GM12874 (cell line): ENCODE data around the gene IGSF23.
A peak's percentile ranks its signal among the peaks of the same experiment; 100 is the strongest.

Source experiments
- TF ChIP-seq, protein P1 (sequence below): IDR thresholded peaks from 2 replicates; pipeline ENCODE4 v1.5.1; 2011; ENCODE audit warnings: low read depth, mild to moderate bottlenecking, control low read depth, low read length, moderate library complexity; ENCODE audit not compliant: insufficient read depth

IGSF23 gene

GRCh38 chr19:44580366-44580895 is 32.9 kb upstream of the IGSF23 start:
- TF ChIP-seq, protein P1, sequence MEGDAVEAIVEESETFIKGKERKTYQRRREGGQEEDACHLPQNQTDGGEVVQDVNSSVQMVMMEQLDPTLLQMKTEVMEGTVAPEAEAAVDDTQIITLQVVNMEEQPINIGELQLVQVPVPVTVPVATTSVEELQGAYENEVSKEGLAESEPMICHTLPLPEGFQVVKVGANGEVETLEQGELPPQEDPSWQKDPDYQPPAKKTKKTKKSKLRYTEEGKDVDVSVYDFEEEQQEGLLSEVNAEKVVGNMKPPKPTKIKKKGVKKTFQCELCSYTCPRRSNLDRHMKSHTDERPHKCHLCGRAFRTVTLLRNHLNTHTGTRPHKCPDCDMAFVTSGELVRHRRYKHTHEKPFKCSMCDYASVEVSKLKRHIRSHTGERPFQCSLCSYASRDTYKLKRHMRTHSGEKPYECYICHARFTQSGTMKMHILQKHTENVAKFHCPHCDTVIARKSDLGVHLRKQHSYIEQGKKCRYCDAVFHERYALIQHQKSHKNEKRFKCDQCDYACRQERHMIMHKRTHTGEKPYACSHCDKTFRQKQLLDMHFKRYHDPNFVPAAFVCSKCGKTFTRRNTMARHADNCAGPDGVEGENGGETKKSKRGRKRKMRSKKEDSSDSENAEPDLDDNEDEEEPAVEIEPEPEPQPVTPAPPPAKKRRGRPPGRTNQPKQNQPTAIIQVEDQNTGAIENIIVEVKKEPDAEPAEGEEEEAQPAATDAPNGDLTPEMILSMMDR = no peak

- TF ChIP-seq, protein P1 = no peak
Measured at GRCh38 chr19:44581288-44581687, 32.1 kb upstream of the IGSF23 start.

DNA sequence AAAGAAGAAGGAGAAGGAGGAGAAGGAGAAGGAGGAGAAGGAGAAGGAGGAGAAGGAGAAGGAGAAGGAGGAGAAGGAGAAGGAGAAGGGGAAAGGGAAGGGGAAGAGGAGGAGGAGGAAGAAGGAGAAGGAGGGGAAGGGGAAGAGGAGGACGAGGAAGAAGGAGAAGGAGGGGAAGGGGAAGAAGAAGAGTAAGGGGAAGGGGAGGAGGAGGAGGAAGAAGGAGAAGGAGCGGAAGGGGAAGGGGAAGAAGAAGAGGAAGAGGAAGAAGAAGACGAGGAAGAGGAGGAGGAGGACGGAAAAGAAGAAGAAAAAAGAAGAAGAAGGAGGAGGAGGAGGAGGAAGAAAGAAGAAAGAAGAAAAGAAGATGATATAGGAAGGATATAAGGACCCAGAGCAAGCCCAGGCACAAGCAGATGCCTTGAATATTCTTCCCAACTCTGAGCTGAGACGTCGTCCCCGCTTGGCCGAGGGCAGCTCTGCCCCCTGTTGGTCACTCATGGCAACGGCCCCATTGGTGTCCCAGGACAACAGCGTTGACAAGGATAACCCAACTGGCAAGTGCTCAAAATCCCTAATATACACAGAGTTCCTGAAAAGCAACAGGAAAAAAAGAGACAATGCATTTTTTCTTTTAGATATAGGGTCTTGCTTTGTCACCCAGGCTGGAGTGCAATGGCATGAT is 30.6 kb upstream of the IGSF23 start:
- TF ChIP-seq, protein P1 = 0 out of 2 replicates have a peak, but pooled peaks have one; percentile 19

GRCh38 chr19:44585371-44586133 is 27.8 kb upstream of the IGSF23 start:
- TF ChIP-seq, protein P1 = no peak

GRCh38 chr19:44587963-44588770 is 25.2 kb upstream of the IGSF23 start:
- TF ChIP-seq, protein P1 = no peak

GRCh38 chr19:44588771-44589112 is 24.6 kb upstream of the IGSF23 start:
- TF ChIP-seq, protein P1 = no peak
